Measurements from ENCODE around the gene NFAT5.
"Not testable (repeated sequence)": the region's sequence is repeated elsewhere in the genome, so short reads cannot be mapped to it uniquely, and the experiment has no call there.

Gene NFAT5

GRCh38 chr16:69535123-69536050, 30.4 kb upstream of the NFAT5 start:
- no peak overlapping the region for H3K4me3 ChIP-seq (replicated peaks; ENCODE audit: low read depth, low read length)
- no peak for DNase-seq (ENCODE audit: extremely low read depth, low read depth)
- TF ChIP-seq CTCF (IDR thresholded peaks at IDR 0.05; ENCODE audit: low read depth, low read length, missing control alignments), result no peak

GRCh38 chr16:69537706-69538080, 28.1 kb upstream of the NFAT5 start:
- TF ChIP-seq CTCF (IDR thresholded peaks at IDR 0.05; ENCODE audit: low read depth, low read length, missing control alignments), result no peak
- no peak overlapping the region for H3K4me3 ChIP-seq (replicated peaks; ENCODE audit: low read depth, low read length)
- no peak for DNase-seq (ENCODE audit: extremely low read depth, low read depth)

- TF ChIP-seq CTCF (IDR thresholded peaks at IDR 0.05; ENCODE audit: low read depth, low read length, missing control alignments), result no peak
- no peak overlapping the region for H3K4me3 ChIP-seq (replicated peaks; ENCODE audit: low read depth, low read length)
- DNase-seq (ENCODE audit: extremely low read depth, low read depth), result no peak
These were observed 27.0 kb upstream of the NFAT5 start for GRCh38 chr16:69538808-69539207.

GRCh38 chr16:69542974-69543373, 22.8 kb upstream of the NFAT5 start:
- no peak for DNase-seq (ENCODE audit: extremely low read depth, low read depth)
- TF ChIP-seq CTCF (IDR thresholded peaks at IDR 0.05; ENCODE audit: low read depth, low read length, missing control alignments), result no peak
- no peak overlapping the region for H3K4me3 ChIP-seq (replicated peaks; ENCODE audit: low read depth, low read length)

GRCh38 chr16:69544088-69544487, 21.7 kb upstream of the NFAT5 start:
- DNase-seq (ENCODE audit: extremely low read depth, low read depth), result no peak
- no peak for TF ChIP-seq CTCF (IDR thresholded peaks at IDR 0.05; ENCODE audit: low read depth, low read length, missing control alignments)
- no peak overlapping the region for H3K4me3 ChIP-seq (replicated peaks; ENCODE audit: low read depth, low read length)

- H3K4me3 ChIP-seq (replicated peaks; ENCODE audit: low read depth, low read length); DNase-seq (ENCODE audit: extremely low read depth, low read depth): not testable (repeated sequence)
These were observed 19.1 kb upstream of the NFAT5 start for GRCh38 chr16:69546663-69547062.

GRCh38 chr16:69553332-69553731, 12.4 kb upstream of the NFAT5 start:
- no peak for TF ChIP-seq CTCF (IDR thresholded peaks at IDR 0.05; ENCODE audit: low read depth, low read length, missing control alignments)
- H3K4me3 ChIP-seq (replicated peaks; ENCODE audit: low read depth, low read length), result no peak overlapping the region
- no peak for DNase-seq (ENCODE audit: extremely low read depth, low read depth)
